SU-DHL-6 (cell line): ENCODE measurements around the gene ACTN4.

Experiments used
- H2AFZ ChIP-seq: fragments of 200-600 bp; sonication (generic); 2 replicates; pipeline ENCODE4 v1.6.1; 2014; ENCODE audit warnings: low read depth, mild to moderate bottlenecking, moderate library complexity, mixed read lengths, antibody characterized with exemption, low read length; ENCODE audit not compliant: severe bottlenecking
- H3F3A ChIP-seq: fragments of 200-600 bp; shearing (Covaris generic); 2 replicates; pipeline ENCODE4 v1.6.0; 2016; ENCODE audit warnings: antibody characterized with exemption, mild to moderate bottlenecking; ENCODE audit not compliant: insufficient read depth
- H3K27ac ChIP-seq: fragments of 200-600 bp; sonication (generic); 2 replicates; pipeline ENCODE4 v1.5.1; 2016; ENCODE audit warnings: low read depth, mild to moderate bottlenecking, low read length, moderate library complexity, mixed read lengths
- H3K27me3 ChIP-seq: fragments of 200-600 bp; sonication (generic), shearing (Covaris generic); 2 replicates; pipeline ENCODE4 v1.6.0; 2014; ENCODE audit warnings: mild to moderate bottlenecking, low read length
- H3K36me3 ChIP-seq: fragments of 200-600 bp; sonication (generic); 2 replicates; pipeline ENCODE4 v1.6.1; 2014; ENCODE audit warnings: mild to moderate bottlenecking, low read length, mixed read lengths
- H3K4me2 ChIP-seq: fragments of 300-600, 200-600 bp; shearing (Covaris generic), sonication (generic); 2 replicates; pipeline ENCODE4 v1.6.0; 2014; ENCODE audit warnings: low read length, low read depth, mild to moderate bottlenecking; ENCODE audit not compliant: poor library complexity, severe bottlenecking
- H3K4me3 ChIP-seq: fragments of 200-600 bp; sonication (generic); 2 replicates; pipeline ENCODE4 v1.5.1; 2014; ENCODE audit warnings: antibody characterized with exemption, low read length, mild to moderate bottlenecking, mixed read lengths; ENCODE audit not compliant: insufficient read depth, poor library complexity, severe bottlenecking
- H3K79me2 ChIP-seq: fragments of 200-600 bp; sonication (generic); 2 replicates; pipeline ENCODE4 v1.6.1; 2014; ENCODE audit warnings: mild to moderate bottlenecking, low read length, moderate library complexity; ENCODE audit not compliant: insufficient read depth
- H3K9ac ChIP-seq: fragments of 200-600 bp; sonication (generic); 2 replicates; pipeline ENCODE4 v1.7.0; 2014; ENCODE audit warnings: mild to moderate bottlenecking, low read length
- H3K9me2 ChIP-seq: fragments of 200-600 bp; sonication (generic); replicated peaks from 2 replicates; pipeline ENCODE4 v1.6.1; 2014; ENCODE audit warnings: low read length; ENCODE audit not compliant: insufficient read depth
- H3K9me3 ChIP-seq: fragments of 200-600 bp; sonication (generic); 2 replicates; pipeline ENCODE4 v1.6.1; 2014; ENCODE audit warnings: low read length, mixed read lengths; ENCODE audit not compliant: insufficient read depth
- H4K20me1 ChIP-seq: fragments of 200-600 bp; sonication (generic); 2 replicates; pipeline ENCODE4 v1.6.1; 2014; ENCODE audit warnings: low read depth, mild to moderate bottlenecking, antibody characterized with exemption, low read length, moderate library complexity, mixed read lengths
- CTCF ChIP-seq: fragments of 200-600 bp; sonication (generic); IDR thresholded peaks from one replicate; pipeline ENCODE4 v1.5.1; 2017; ENCODE audit warnings: antibody characterized with exemption, mild to moderate bottlenecking, low read length, moderate library complexity; ENCODE audit not compliant: insufficient read depth, poor library complexity, severe bottlenecking
- EZH2phosphoT487 ChIP-seq: fragments of 200-600 bp; sonication (generic), shearing (Covaris generic); conservative IDR thresholded peaks from 2 replicates; pipeline ENCODE4 v1.6.1; 2018; ENCODE audit warnings: mild to moderate bottlenecking, antibody characterized with exemption, low read length, moderate library complexity, mixed read lengths

ACTN4 gene

DNA sequence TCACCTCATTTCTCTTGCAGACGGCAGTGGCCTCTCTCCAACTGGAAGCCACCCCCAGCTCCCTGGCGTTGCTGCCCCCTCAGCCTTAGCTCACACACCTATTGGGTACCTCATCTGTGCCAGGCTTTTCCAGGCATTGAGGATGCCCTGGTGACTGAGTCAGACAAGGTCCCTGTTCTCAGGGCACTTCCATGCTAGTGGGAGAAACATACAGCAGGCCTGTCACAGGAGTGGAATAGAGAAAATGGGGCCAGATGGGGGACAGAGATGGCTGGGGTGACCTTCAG lies 62.9 kb downstream of the ACTN4 start:
- no peaks in the 10 kb centered on the region for H3K9me2 ChIP-seq
- H3K36me3 ChIP-seq = no peaks in the 10 kb centered on the region
- no peak overlapping the region for H3K4me2 ChIP-seq
- no peaks in the 10 kb centered on the region for H3K79me2 ChIP-seq
- H3F3A ChIP-seq = no peaks in the 10 kb centered on the region
- no peak overlapping the region for H3K4me3 ChIP-seq
- no peaks in the 10 kb centered on the region for H4K20me1 ChIP-seq
- H3K27me3 ChIP-seq = no peaks in the 10 kb centered on the region
- no peak overlapping the region for H3K27ac ChIP-seq
- H3K9ac ChIP-seq = no peak overlapping the region
- H3K9me3 ChIP-seq = no peaks in the 10 kb centered on the region
- H2AFZ ChIP-seq = no peak overlapping the region
- TF ChIP-seq CTCF = no peak
- TF ChIP-seq EZH2phosphoT487 = no peak

- H3K36me3 ChIP-seq = no peaks in the 10 kb centered on the region
Observed at GRCh38 chr19:38710928-38711725, 63.7 kb downstream of the ACTN4 start.

DNA sequence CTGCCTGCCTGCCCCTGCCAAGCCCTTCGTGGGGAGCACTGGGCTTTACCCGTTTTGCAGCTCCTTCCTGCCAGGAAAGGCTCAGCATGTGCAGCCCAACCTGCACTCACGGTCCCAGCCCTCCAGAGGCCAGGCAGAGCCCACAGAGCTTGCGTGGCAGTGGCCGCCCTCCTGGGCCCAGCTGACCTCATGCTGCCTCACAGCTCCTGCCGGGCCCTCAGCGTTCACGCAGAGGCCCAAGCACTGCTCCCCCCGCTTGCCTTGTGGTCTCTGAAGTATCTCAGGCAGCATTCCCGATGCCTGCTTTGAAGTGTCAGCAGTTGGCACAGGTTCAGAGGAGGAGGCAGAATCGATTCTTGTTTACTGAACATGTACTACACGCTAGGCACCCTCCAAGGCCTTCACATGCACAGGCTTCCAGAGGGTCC lies 64.3 kb downstream of the ACTN4 start:
- Histone ChIP-seq H3K4me2 (no peak overlapping the region), H3F3A (no peaks in the 10 kb centered on the region), H3K79me2 (no peaks in the 10 kb centered on the region), H3K27ac (no peak overlapping the region), H3K9me2 (no peaks in the 10 kb centered on the region), H2AFZ (no peak overlapping the region), H3K36me3 (no peaks in the 10 kb centered on the region), H3K4me3 (no peak overlapping the region), H3K9me3 (no peaks in the 10 kb centered on the region), H4K20me1 (no peaks in the 10 kb centered on the region), H3K9ac (no peak overlapping the region), H3K27me3 (no peaks in the 10 kb centered on the region)
- no peak for TF ChIP-seq EZH2phosphoT487
- TF ChIP-seq CTCF = no peak

More at GRCh38 chr19:38710928-38711725, 63.7 kb downstream of the ACTN4 start:
- H3K27ac ChIP-seq = no peak overlapping the region
- H3K4me2 ChIP-seq = no peak overlapping the region
- H3F3A ChIP-seq = no peaks in the 10 kb centered on the region
- TF ChIP-seq CTCF = no peak
- H3K4me3 ChIP-seq = no peak overlapping the region
- no peaks in the 10 kb centered on the region for H3K9me3 ChIP-seq
- no peak overlapping the region for H3K9ac ChIP-seq
- H3K79me2 ChIP-seq = no peaks in the 10 kb centered on the region
- H3K27me3 ChIP-seq = no peaks in the 10 kb centered on the region
- H2AFZ ChIP-seq = no peak overlapping the region
- no peaks in the 10 kb centered on the region for H4K20me1 ChIP-seq
- no peaks in the 10 kb centered on the region for H3K9me2 ChIP-seq
